ENCODE results near the gene HEXD. TPM values are rescaled to one million over a fixed set of nuclear protein-coding genes. Genes with fewer than 3 reads are reported as not detected.
A peak's percentile ranks its signal among the peaks of the same experiment; 100 is the strongest.

The HEXD gene
- total RNA-seq, 4 donors from 2014 or later: 10.6 to 42.0 (median 12.9) TPM

DNA sequence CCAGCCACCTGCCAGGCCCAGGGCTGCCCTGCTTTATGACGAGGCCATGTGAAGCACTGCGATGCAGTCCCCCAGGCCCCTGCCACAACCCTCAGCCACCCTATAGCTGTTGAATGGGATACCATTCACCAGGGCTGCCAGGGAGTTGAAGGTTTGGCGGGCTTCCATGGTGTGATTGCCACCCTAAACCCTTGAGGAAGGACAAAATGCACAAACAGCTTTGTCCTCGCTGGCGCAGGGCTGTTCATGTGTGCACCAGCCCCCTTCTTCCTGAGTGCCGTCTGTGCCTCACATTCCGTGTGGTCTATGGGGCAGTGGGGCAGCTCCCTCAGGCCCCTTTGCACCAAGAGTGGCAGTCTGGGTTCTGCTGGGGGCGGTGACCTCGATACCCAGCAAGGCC is 65.7 kb downstream of the HEXD start:
- TF ChIP-seq, protein P1, sequence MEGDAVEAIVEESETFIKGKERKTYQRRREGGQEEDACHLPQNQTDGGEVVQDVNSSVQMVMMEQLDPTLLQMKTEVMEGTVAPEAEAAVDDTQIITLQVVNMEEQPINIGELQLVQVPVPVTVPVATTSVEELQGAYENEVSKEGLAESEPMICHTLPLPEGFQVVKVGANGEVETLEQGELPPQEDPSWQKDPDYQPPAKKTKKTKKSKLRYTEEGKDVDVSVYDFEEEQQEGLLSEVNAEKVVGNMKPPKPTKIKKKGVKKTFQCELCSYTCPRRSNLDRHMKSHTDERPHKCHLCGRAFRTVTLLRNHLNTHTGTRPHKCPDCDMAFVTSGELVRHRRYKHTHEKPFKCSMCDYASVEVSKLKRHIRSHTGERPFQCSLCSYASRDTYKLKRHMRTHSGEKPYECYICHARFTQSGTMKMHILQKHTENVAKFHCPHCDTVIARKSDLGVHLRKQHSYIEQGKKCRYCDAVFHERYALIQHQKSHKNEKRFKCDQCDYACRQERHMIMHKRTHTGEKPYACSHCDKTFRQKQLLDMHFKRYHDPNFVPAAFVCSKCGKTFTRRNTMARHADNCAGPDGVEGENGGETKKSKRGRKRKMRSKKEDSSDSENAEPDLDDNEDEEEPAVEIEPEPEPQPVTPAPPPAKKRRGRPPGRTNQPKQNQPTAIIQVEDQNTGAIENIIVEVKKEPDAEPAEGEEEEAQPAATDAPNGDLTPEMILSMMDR (IDR thresholded peaks at IDR 0.05): no peak
- TF ChIP-seq POLR2A (IDR thresholded peaks at IDR 0.05): no peak
- intact Hi-C loops (cut with DNase I): no loop called here
- H3K4me1 ChIP-seq: peaks cover 0 to 16% (median 7%) of the 10 kb centered on the region in 3 donors
- no peak for DNase-seq
- no peak overlapping the region for H3K27ac ChIP-seq
- no peak overlapping the region for H3K4me3 ChIP-seq
- H3K9me3 ChIP-seq: no peaks in the 10 kb centered on the region
- 89 to 90% methylated on average over 2 to 7 of the region's 9 CpGs for WGBS, 2 donors
- peaks cover 49 to 100% (median 83%) of the 10 kb centered on the region in 3 donors for H3K36me3 ChIP-seq
- no peaks in the 10 kb centered on the region for H3K27me3 ChIP-seq

DNA sequence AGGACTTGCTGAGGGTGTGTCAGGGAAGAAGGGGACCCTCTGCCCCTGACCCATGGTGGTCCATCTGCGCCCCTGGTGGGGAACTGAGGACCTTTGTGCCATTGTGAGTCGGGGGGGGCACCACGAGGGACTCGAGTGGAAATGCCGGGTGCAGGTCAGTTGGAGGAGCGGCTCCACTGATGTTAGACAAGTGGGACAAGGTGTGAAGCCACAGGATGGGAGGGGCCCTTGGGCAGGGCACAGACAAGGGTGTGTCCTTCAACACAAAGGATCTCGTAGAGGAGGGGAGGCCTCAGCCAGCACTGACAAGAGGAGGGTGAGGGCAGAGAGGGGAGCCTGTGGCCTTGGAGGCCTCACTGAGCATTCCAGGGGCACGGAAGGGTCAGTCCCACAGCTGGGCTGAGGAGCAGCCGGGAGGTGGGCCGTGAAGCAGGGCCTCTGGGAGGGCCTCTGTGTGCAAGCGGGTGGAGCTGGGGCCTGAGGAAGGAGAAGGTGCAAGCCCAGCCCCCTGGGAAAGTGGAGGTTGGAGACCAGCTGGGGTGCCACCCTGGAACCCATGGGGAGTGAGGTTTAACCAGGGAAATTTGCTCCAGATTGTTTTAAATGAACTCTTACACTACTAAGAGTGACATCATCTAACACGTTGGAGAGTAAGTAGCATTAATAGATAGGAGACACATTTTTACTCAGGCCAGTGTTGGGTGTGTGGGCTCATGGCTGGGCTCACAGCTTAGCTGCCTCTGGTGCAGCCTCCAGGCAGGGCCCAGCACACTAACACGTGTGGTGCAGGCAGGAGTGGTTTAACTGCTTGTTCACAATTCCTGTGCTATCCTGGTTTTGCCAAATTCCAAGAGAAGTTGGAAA is 68.3 kb downstream of the HEXD start:
- no peak for TF ChIP-seq POLR2A (IDR thresholded peaks at IDR 0.05)
- TF ChIP-seq, protein P1 (IDR thresholded peaks at IDR 0.05): no peak
- Histone ChIP-seq H3K27me3 (no peaks in the 10 kb centered on the region), H3K36me3 (peaks cover 26 to 79% (median 60%) of the 10 kb centered on the region in 3 donors), H3K4me3 (no peak overlapping the region), H3K9me3 (no peaks in the 10 kb centered on the region), H3K27ac (peak overlapping the region in 2 of 4 donors; percentile 23 to 39), H3K4me1 (peaks cover 16 to 37% (median 17%) of the 10 kb centered on the region in 3 donors)
- intact Hi-C loops (cut with DNase I): loop anchor here (5.0 kb wide), 1 partner anchor 66 kb away; no protein-coding TSS in a partner anchor
- no peak for DNase-seq
- WGBS, 2 donors: 55 to 69% methylated on average over 10 to 13 of the region's 13 CpGs

DNA sequence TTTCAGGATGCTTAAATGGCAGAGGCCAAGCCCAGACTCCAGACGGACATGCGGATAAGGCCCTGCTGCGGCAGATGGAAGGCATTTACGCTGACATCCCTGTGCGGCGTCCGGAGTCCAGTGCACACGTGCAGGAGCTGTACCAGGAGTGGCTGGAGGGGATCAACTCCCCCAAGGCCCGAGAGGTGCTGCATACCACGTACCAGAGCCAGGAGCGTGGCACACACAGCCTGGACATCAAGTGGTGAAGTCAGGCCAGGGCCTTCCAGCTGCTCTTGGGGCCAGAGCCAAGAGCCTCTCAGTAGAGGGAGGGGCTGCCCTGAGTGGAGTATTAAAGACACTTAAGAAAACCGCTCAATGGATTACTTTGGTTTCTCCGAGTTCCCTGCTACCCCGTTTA is 69.8 kb downstream of the HEXD start:
- H3K4me1 ChIP-seq: peaks cover 18 to 45% (median 18%) of the 10 kb centered on the region in 3 donors
- no peak for DNase-seq
- H3K4me3 ChIP-seq: no peak overlapping the region
- 86 to 89% methylated on average over 8 to 14 of the region's 14 CpGs for WGBS, 2 donors
- H3K27me3 ChIP-seq: no peaks in the 10 kb centered on the region
- peaks cover 19 to 65% (median 45%) of the 10 kb centered on the region in 3 donors for H3K36me3 ChIP-seq
- TF ChIP-seq POLR2A (IDR thresholded peaks at IDR 0.05): no peak
- TF ChIP-seq, protein P1 (IDR thresholded peaks at IDR 0.05): no peak
- intact Hi-C loops (cut with DNase I): loop anchor here (5.0 kb wide), 1 partner anchor 64 kb away; no protein-coding TSS in a partner anchor
- no peaks in the 10 kb centered on the region for H3K9me3 ChIP-seq
- peak overlapping the region in 1 of 4 donors; percentile 28 for H3K27ac ChIP-seq

DNA sequence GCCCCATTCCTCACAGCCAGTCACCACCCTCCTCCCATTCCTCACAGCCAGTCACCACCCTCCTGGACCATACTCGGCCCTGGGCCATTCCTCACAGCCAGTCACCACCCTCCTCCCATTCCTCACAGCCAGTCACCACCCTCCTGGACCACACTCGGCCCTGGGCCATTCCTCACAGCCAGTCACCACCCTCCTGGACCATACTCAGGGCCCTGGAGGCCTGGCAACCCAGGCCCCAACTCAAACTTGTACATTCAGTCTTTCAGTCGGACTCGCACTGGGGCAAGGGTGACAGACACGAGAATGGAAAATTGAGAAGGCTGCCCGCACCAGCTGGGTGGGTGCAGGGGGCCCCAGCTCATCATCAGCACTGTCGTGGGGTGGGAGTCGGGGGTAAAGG is 71.0 kb downstream of the HEXD start:
- DNase-seq: no peak
- intact Hi-C loops (cut with DNase I): loop anchor here (5.0 kb wide), 1 partner anchor 63 kb away; no protein-coding TSS in a partner anchor

More for the DNA sequence above, 71.0 kb downstream of the HEXD start:
- no peaks in the 10 kb centered on the region for H3K27me3 ChIP-seq
- TF ChIP-seq, protein P1 (IDR thresholded peaks at IDR 0.05): no peak
- no peak for TF ChIP-seq POLR2A (IDR thresholded peaks at IDR 0.05)
- 63 to 68% methylated on average over 4 to 6 of the region's 8 CpGs for WGBS, 2 donors
- H3K36me3 ChIP-seq: peaks cover 13 to 52% (median 40%) of the 10 kb centered on the region in 3 donors
- no peaks in the 10 kb centered on the region for H3K9me3 ChIP-seq
- no peak overlapping the region for H3K4me3 ChIP-seq
- H3K27ac ChIP-seq: peak overlapping the region in 3 of 4 donors; percentile 43 to 81 (median 74)
- H3K4me1 ChIP-seq: peaks cover 24 to 57% (median 27%) of the 10 kb centered on the region in 3 donors

Data from esophagus squamous epithelium (tissue), 5 donors.